ENCODE measurements around the gene SLC19A1. TPM values are rescaled to one million over a fixed set of nuclear protein-coding genes. Genes with fewer than 3 reads are reported as not detected.

SLC19A1 gene
- total RNA-seq, 5 donors from 2014 or later (not counting 1 experiment from before 2014, with no cell fraction given), result 10.4 to 19.2 (median 16.4) TPM

GRCh38 chr21:45508607-45509565, 33.4 kb downstream of the SLC19A1 start:
- Mint-ChIP-seq H3K36me3 (peaks cover 3% of the 10 kb centered on the region), H3K9me3 (no peaks in the 10 kb centered on the region), H3K27me3 (no peaks in the 10 kb centered on the region), H3K27ac (no peak overlapping the region), H3K4me3 (no peak overlapping the region), H3K4me1 (peaks cover 0 to 2% (median 0%) of the 10 kb centered on the region in 3 donors)
- ChIA-PET CTCF (no interaction called here), POLR2A (no interaction called here)
- Histone ChIP-seq H3K4me3 (ENCODE audit: control insufficient read depth in 1 of 2, extremely low read depth in 1 of 2, low read length in 1 of 2) (no peak overlapping the region), H3K36me3 (ENCODE audit: control insufficient read depth in 2 of 2, extremely low read depth in 1 of 2, insufficient read depth in 1 of 2, low read length in 1 of 2) (peaks cover 7 to 13% of the 10 kb centered on the region in 2 donors), H3K9me3 (no peaks in the 10 kb centered on the region), H3K27me3 (replicated peaks in 1 of 2; ENCODE audit: control insufficient read depth in 2 of 2, extremely low read depth in 1 of 2, insufficient read depth in 2 of 2, low read length in 1 of 2) (peaks cover 0 to 2% of the 10 kb centered on the region in 2 experiments), H3K4me1 (ENCODE audit: control insufficient read depth in 1 of 2, extremely low read depth in 1 of 2, insufficient read depth in 2 of 2, low read length in 2 of 2) (no peaks in the 10 kb centered on the region), H3K27ac (ENCODE audit: low read length) (no peak overlapping the region)
- no peak for ATAC-seq (replicated peaks in 1 of 4)
- WGBS (ENCODE audit: insufficient coverage), result 74% methylated on average over 39 of the region's 42 CpGs
- no peak for DNase-seq

GRCh38 chr21:45507888-45508508, 34.2 kb downstream of the SLC19A1 start:
- CTCF ChIA-PET, result no interaction called here
- DNase-seq (no peak), ATAC-seq (replicated peaks in 1 of 4) (no peak)

GRCh38 chr21:45507523-45507875, 34.7 kb downstream of the SLC19A1 start:
- DNase-seq, result no peak

More at GRCh38 chr21:45507888-45508508, 34.2 kb downstream of the SLC19A1 start:
- Mint-ChIP-seq H3K9me3 (no peaks in the 10 kb centered on the region), H3K4me3 (no peak overlapping the region), H3K27me3 (no peaks in the 10 kb centered on the region), H3K36me3 (peaks cover 3% of the 10 kb centered on the region), H3K27ac (no peak overlapping the region), H3K4me1 (no peaks in the 10 kb centered on the region)
- H3K4me1 ChIP-seq (ENCODE audit: control insufficient read depth in 1 of 2, extremely low read depth in 1 of 2, insufficient read depth in 2 of 2, low read length in 2 of 2), result no peaks in the 10 kb centered on the region
- peaks cover 0 to 2% of the 10 kb centered on the region in 2 experiments for H3K27me3 ChIP-seq (replicated peaks in 1 of 2; ENCODE audit: control insufficient read depth in 2 of 2, extremely low read depth in 1 of 2, insufficient read depth in 2 of 2, low read length in 1 of 2)
- no peak overlapping the region for H3K27ac ChIP-seq (ENCODE audit: low read length)
- POLR2A ChIA-PET, result no interaction called here
- H3K4me3 ChIP-seq (ENCODE audit: control insufficient read depth in 1 of 2, extremely low read depth in 1 of 2, low read length in 1 of 2), result no peak overlapping the region
- H3K36me3 ChIP-seq (ENCODE audit: control insufficient read depth in 2 of 2, extremely low read depth in 1 of 2, insufficient read depth in 1 of 2, low read length in 1 of 2), result peaks cover 0 to 13% of the 10 kb centered on the region in 2 donors
- 95% methylated on average over 3 of the region's 3 CpGs for WGBS (ENCODE audit: insufficient coverage)
- H3K9me3 ChIP-seq, result no peaks in the 10 kb centered on the region

GRCh38 chr21:45506836-45507522, 35.3 kb downstream of the SLC19A1 start:
- Mint-ChIP-seq H3K4me1 (no peaks in the 10 kb centered on the region), H3K27ac (no peak overlapping the region), H3K9me3 (peaks cover 0 to 7% (median 0%) of the 10 kb centered on the region in 3 donors), H3K27me3 (no peaks in the 10 kb centered on the region), H3K36me3 (peaks cover 3% of the 10 kb centered on the region), H3K4me3 (no peak overlapping the region)
- peaks cover 0 to 2% of the 10 kb centered on the region in 2 experiments for H3K27me3 ChIP-seq (replicated peaks in 1 of 2; ENCODE audit: control insufficient read depth in 2 of 2, extremely low read depth in 1 of 2, insufficient read depth in 2 of 2, low read length in 1 of 2)
- WGBS (ENCODE audit: insufficient coverage), result 77% methylated on average over 7 of the region's 13 CpGs
- CTCF ChIA-PET, result no interaction called here
- no peaks in the 10 kb centered on the region for H3K4me1 ChIP-seq (ENCODE audit: control insufficient read depth in 1 of 2, extremely low read depth in 1 of 2, insufficient read depth in 2 of 2, low read length in 2 of 2)
- H3K36me3 ChIP-seq (ENCODE audit: control insufficient read depth in 2 of 2, extremely low read depth in 1 of 2, insufficient read depth in 1 of 2, low read length in 1 of 2), result peaks cover 0 to 10% of the 10 kb centered on the region in 2 donors
- DNase-seq (no peak), ATAC-seq (replicated peaks in 1 of 4) (no peak)
- no peak overlapping the region for H3K4me3 ChIP-seq (ENCODE audit: control insufficient read depth in 1 of 2, extremely low read depth in 1 of 2, low read length in 1 of 2)
- no peaks in the 10 kb centered on the region for H3K9me3 ChIP-seq
- no peak overlapping the region for H3K27ac ChIP-seq (ENCODE audit: low read length)
- POLR2A ChIA-PET, result no interaction called here

More at GRCh38 chr21:45507523-45507875, 34.7 kb downstream of the SLC19A1 start:
- Mint-ChIP-seq H3K27me3 (no peaks in the 10 kb centered on the region), H3K4me3 (no peak overlapping the region), H3K9me3 (peaks cover 0 to 2% (median 0%) of the 10 kb centered on the region in 3 donors), H3K36me3 (peaks cover 3% of the 10 kb centered on the region), H3K27ac (no peak overlapping the region), H3K4me1 (no peaks in the 10 kb centered on the region)
- H3K4me3 ChIP-seq (ENCODE audit: control insufficient read depth in 1 of 2, extremely low read depth in 1 of 2, low read length in 1 of 2), result no peak overlapping the region
- ATAC-seq (replicated peaks in 1 of 4), result no peak
- CTCF ChIA-PET, result no interaction called here
- peaks cover 0 to 13% of the 10 kb centered on the region in 2 donors for H3K36me3 ChIP-seq (ENCODE audit: control insufficient read depth in 2 of 2, extremely low read depth in 1 of 2, insufficient read depth in 1 of 2, low read length in 1 of 2)
- H3K9me3 ChIP-seq, result no peaks in the 10 kb centered on the region
- H3K4me1 ChIP-seq (ENCODE audit: control insufficient read depth in 1 of 2, extremely low read depth in 1 of 2, insufficient read depth in 2 of 2, low read length in 2 of 2), result no peaks in the 10 kb centered on the region
- H3K27ac ChIP-seq (ENCODE audit: low read length), result no peak overlapping the region
- POLR2A ChIA-PET, result no interaction called here
- peaks cover 0 to 2% of the 10 kb centered on the region in 2 experiments for H3K27me3 ChIP-seq (replicated peaks in 1 of 2; ENCODE audit: control insufficient read depth in 2 of 2, extremely low read depth in 1 of 2, insufficient read depth in 2 of 2, low read length in 1 of 2)
- 97% methylated on average over 7 of the region's 9 CpGs for WGBS (ENCODE audit: insufficient coverage)

- no peak overlapping the region for H3K4me3 Mint-ChIP-seq
- CTCF ChIA-PET, result no interaction called here
- Histone ChIP-seq H3K36me3 (ENCODE audit: control insufficient read depth in 2 of 2, extremely low read depth in 1 of 2, insufficient read depth in 1 of 2, low read length in 1 of 2) (peaks cover 0 to 4% of the 10 kb centered on the region in 2 donors), H3K4me1 (ENCODE audit: control insufficient read depth in 1 of 2, extremely low read depth in 1 of 2, insufficient read depth in 2 of 2, low read length in 2 of 2) (no peaks in the 10 kb centered on the region), H3K9me3 (no peaks in the 10 kb centered on the region), H3K27me3 (replicated peaks in 1 of 2; ENCODE audit: control insufficient read depth in 2 of 2, extremely low read depth in 1 of 2, insufficient read depth in 2 of 2, low read length in 1 of 2) (peaks cover 0 to 2% of the 10 kb centered on the region in 2 experiments), H3K27ac (ENCODE audit: low read length) (no peak overlapping the region), H3K4me3 (ENCODE audit: control insufficient read depth in 1 of 2, extremely low read depth in 1 of 2, low read length in 1 of 2) (no peak overlapping the region)
- 82% methylated on average over 17 of the region's 22 CpGs for WGBS (ENCODE audit: insufficient coverage)
- H3K36me3 Mint-ChIP-seq, result peaks cover under 1% of the 10 kb centered on the region
- H3K4me1 Mint-ChIP-seq, result no peaks in the 10 kb centered on the region
- POLR2A ChIA-PET, result no interaction called here
- ATAC-seq (replicated peaks in 1 of 4), result no peak
- no peak overlapping the region for H3K27ac Mint-ChIP-seq
- H3K27me3 Mint-ChIP-seq, result no peaks in the 10 kb centered on the region
- DNase-seq, result no peak
- H3K9me3 Mint-ChIP-seq, result peaks cover 0 to 7% (median 0%) of the 10 kb centered on the region in 3 donors
Observed at GRCh38 chr21:45506241-45506817, 35.9 kb downstream of the SLC19A1 start.

- H3K4me3 Mint-ChIP-seq, result no peak overlapping the region
- no peak for ATAC-seq (replicated peaks in 1 of 4)
- no peak overlapping the region for H3K27ac Mint-ChIP-seq
- no peaks in the 10 kb centered on the region for H3K9me3 ChIP-seq
- H3K27me3 ChIP-seq (replicated peaks in 1 of 2; ENCODE audit: control insufficient read depth in 2 of 2, extremely low read depth in 1 of 2, insufficient read depth in 2 of 2, low read length in 1 of 2), result peaks cover 0 to 2% of the 10 kb centered on the region in 2 experiments
- H3K36me3 ChIP-seq (ENCODE audit: control insufficient read depth in 2 of 2, extremely low read depth in 1 of 2, insufficient read depth in 1 of 2, low read length in 1 of 2), result no peaks in the 10 kb centered on the region
- no peaks in the 10 kb centered on the region for H3K36me3 Mint-ChIP-seq
- peaks cover 0 to 7% (median 0%) of the 10 kb centered on the region in 3 donors for H3K9me3 Mint-ChIP-seq
- no peak overlapping the region for H3K4me3 ChIP-seq (ENCODE audit: control insufficient read depth in 1 of 2, extremely low read depth in 1 of 2, low read length in 1 of 2)
- 88% methylated on average over 29 of the region's 33 CpGs for WGBS (ENCODE audit: insufficient coverage)
- DNase-seq, result no peak
- no peaks in the 10 kb centered on the region for H3K4me1 Mint-ChIP-seq
- H3K4me1 ChIP-seq (ENCODE audit: control insufficient read depth in 1 of 2, extremely low read depth in 1 of 2, insufficient read depth in 2 of 2, low read length in 2 of 2), result no peaks in the 10 kb centered on the region
- POLR2A ChIA-PET, result no interaction called here
- CTCF ChIA-PET, result no interaction called here
- H3K27me3 Mint-ChIP-seq, result no peaks in the 10 kb centered on the region
- no peak overlapping the region for H3K27ac ChIP-seq (ENCODE audit: low read length)
Observed at GRCh38 chr21:45505416-45506021, 36.7 kb downstream of the SLC19A1 start.

Measured in T-cell (primary cell).